SJCRH30 (cell line): ENCODE measurements around the gene CPS1. TPM values are rescaled to one million over a fixed set of nuclear protein-coding genes. Genes with fewer than 3 reads are reported as not detected.

ENCODE experiments used
- DNase-seq, 2 experiments: peaks; one replicate each; pipeline ENCODE4 v3.0.0-alpha.2; 2015 to 2020
- H3K27ac ChIP-seq: fragments of 250-450 bp; sonication (Bioruptor Pico); 2 replicates; pipeline ENCODE4 v1.5.1; 2020; ENCODE audit warnings: mild to moderate bottlenecking, moderate library complexity
- H3K27me3 ChIP-seq: fragments of 250-450 bp; sonication (Bioruptor Pico); 2 replicates; pipeline ENCODE4 v1.5.1; 2020; ENCODE audit warnings: mild to moderate bottlenecking, moderate library complexity
- H3K36me3 ChIP-seq: fragments of 250-450 bp; sonication (Bioruptor Pico); 2 replicates; pipeline ENCODE4 v1.5.1; 2020; ENCODE audit warnings: mild to moderate bottlenecking, moderate library complexity
- H3K4me1 ChIP-seq: fragments of 250-450 bp; sonication (Bioruptor Pico); 2 replicates; pipeline ENCODE4 v1.5.1; 2020; ENCODE audit warnings: mild to moderate bottlenecking, moderate library complexity
- H3K4me3 ChIP-seq: fragments of 250-450 bp; sonication (Bioruptor Pico); 2 replicates; pipeline ENCODE4 v1.5.1; 2020; ENCODE audit warnings: mild to moderate bottlenecking, moderate library complexity
- H3K9me3 ChIP-seq: fragments of 250-450 bp; sonication (Bioruptor Pico); replicated peaks from 2 replicates; pipeline ENCODE4 v1.5.1; 2020; ENCODE audit warnings: mild to moderate bottlenecking, moderate library complexity
- total RNA-seq: library from RNA; depleted of rRNA; stranded (reverse); fragments of >200 nt; shearing (Covaris generic); gene quantifications from 2 replicates; pipeline ENCODE4 v1.2.3, GENCODE V29; 2014

The CPS1 gene
- total RNA-seq, 1 experiment from 2014 or later: 26.4 TPM

DNA sequence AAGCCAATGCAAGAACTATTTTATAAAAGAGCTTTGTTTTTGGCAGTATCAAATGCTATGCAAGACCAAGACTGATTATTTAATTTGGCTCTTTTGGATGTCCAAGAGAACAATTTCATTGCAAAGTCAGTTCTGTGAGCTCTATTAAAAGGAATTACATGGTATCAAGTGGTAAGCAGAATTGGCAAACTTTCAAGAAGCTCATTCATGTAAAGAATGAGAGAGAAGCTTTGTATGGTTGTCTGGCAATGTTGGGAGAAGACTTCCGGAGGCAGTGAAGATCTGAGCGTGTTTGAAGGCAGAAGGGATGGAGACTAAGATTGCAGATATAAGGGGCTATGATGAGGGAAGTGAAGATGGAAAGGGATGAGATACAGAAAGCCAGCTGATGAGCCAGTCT is 49.6 kb downstream of the CPS1 start:
- DNase-seq: no peak
- no peak overlapping the region for H3K4me3 ChIP-seq
- H3K27me3 ChIP-seq: no peaks in the 10 kb centered on the region
- no peak overlapping the region for H3K27ac ChIP-seq
- H3K4me1 ChIP-seq: no peaks in the 10 kb centered on the region
- H3K9me3 ChIP-seq: no peaks in the 10 kb centered on the region
- H3K36me3 ChIP-seq: no peaks in the 10 kb centered on the region

DNA sequence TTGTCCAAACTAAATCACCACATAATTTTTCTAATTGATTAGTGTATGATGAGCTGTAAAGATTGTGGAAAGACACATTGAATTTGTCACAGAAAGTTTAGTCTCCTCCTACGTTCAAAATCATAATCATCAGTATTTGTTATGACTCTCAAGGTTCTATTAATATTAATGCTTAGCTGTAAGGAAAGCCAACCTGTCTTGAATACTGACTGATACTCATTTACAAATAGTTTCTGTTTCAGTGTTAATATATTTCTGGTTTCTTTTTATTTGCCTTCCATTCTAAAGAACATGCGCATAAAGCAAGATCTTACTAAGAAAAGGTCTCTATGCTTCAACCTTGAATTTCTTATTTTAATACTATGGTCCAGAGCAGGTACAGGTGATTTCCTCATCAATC is 55.1 kb downstream of the CPS1 start:
- DNase-seq: no peak
- Histone ChIP-seq H3K4me1 (no peaks in the 10 kb centered on the region), H3K9me3 (no peaks in the 10 kb centered on the region), H3K4me3 (no peak overlapping the region), H3K36me3 (no peaks in the 10 kb centered on the region), H3K27ac (no peak overlapping the region), H3K27me3 (no peaks in the 10 kb centered on the region)

DNA sequence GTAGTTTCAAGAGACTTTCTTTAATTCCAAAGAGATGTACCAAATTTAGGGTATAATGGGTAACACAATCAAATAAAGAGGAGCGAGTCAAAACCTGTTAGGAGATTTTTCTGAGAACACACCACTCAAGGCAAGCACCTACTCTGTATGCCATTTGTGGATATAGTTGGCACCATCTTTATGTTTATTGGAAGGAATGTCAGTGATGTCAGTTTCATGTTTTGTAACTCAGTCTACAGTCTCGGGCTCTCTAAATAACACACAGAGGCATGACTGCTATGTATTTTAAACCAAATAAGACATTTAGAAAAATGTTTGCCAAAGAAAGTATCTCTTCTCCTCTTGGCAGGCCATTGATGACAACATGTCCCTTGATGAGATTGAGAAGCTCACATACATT is 59.7 kb downstream of the CPS1 start:
- no peaks in the 10 kb centered on the region for H3K9me3 ChIP-seq
- H3K4me1 ChIP-seq: no peaks in the 10 kb centered on the region
- no peak for DNase-seq
- H3K36me3 ChIP-seq: no peaks in the 10 kb centered on the region
- H3K27me3 ChIP-seq: no peaks in the 10 kb centered on the region
- no peak overlapping the region for H3K4me3 ChIP-seq
- H3K27ac ChIP-seq: no peak overlapping the region

DNA sequence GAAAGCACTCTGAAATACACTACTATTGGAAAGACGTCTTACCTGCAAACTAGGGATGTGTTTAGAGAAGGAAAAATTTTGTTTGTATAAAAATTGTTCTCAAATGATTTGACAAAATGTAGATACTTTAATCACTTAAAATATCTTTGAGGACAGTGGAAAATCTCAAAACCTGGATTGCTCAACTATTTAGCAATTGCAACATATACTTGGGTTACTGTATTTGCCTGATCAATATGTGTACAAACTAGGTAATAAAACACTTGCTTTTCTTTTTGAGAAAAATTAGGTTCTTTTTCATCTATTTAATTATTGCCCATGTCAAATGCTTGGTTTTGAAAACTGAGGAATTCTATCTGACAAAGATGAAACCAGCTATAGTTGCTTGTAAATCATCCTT is 60.9 kb downstream of the CPS1 start:
- H3K36me3 ChIP-seq: no peaks in the 10 kb centered on the region
- H3K27ac ChIP-seq: no peak overlapping the region
- H3K4me3 ChIP-seq: no peak overlapping the region
- DNase-seq: no peak
- no peaks in the 10 kb centered on the region for H3K27me3 ChIP-seq
- H3K4me1 ChIP-seq: no peaks in the 10 kb centered on the region
- no peaks in the 10 kb centered on the region for H3K9me3 ChIP-seq

DNA sequence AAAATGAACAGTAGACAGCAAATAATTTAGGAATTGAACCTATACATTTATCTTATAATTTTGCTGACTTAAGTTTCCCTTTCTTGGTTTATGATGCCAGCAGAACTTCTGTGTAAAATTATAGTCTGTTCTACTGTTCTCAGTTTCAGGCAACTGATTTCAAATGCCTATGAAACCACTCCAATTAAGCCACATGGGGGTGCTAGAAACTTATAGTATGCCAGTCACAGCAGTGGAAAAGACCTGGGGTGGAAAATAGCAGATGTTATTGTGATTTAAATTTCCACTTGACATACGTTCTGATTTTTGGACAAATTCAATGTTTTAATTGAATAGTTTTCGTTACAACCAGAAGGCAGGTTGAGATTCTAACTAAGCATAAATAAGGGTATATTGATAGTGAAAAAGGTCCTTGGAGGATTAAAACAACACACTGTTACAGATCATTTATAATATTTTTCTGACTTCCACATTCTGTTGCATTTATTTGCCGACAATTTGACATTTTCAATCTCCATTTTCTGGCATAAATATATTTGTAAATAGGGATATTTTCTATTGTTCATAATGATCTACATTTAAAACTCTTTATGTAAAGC is 61.4 kb downstream of the CPS1 start:
- peak; percentile 30 to 68 for DNase-seq
- no peaks in the 10 kb centered on the region for H3K36me3 ChIP-seq
- no peak overlapping the region for H3K27ac ChIP-seq
- H3K4me3 ChIP-seq: no peak overlapping the region
- no peaks in the 10 kb centered on the region for H3K27me3 ChIP-seq
- no peaks in the 10 kb centered on the region for H3K4me1 ChIP-seq
- no peaks in the 10 kb centered on the region for H3K9me3 ChIP-seq

DNA sequence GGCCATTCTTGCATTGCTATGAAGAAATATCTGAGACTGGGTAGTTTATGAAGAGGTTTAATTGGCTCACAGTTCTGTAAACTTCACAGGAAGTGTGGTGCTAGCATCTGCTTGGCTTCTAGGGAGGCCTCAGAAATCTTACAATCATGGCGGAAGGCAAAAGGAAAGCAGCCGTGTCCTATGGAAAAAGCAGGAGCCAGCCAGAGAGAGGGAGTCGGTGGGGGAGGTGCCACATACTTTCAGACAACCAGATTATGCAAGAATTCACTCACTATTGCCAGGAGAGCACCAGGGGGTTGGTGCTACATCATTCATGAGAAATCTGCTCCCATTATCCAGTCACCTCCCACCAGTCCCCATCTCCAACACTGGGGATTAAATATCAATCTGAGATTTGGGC is 64.1 kb downstream of the CPS1 start:
- no peaks in the 10 kb centered on the region for H3K36me3 ChIP-seq
- no peak overlapping the region for H3K4me3 ChIP-seq
- H3K4me1 ChIP-seq: no peaks in the 10 kb centered on the region
- no peaks in the 10 kb centered on the region for H3K9me3 ChIP-seq
- H3K27me3 ChIP-seq: no peaks in the 10 kb centered on the region
- H3K27ac ChIP-seq: no peak overlapping the region
- DNase-seq: no peak

DNA sequence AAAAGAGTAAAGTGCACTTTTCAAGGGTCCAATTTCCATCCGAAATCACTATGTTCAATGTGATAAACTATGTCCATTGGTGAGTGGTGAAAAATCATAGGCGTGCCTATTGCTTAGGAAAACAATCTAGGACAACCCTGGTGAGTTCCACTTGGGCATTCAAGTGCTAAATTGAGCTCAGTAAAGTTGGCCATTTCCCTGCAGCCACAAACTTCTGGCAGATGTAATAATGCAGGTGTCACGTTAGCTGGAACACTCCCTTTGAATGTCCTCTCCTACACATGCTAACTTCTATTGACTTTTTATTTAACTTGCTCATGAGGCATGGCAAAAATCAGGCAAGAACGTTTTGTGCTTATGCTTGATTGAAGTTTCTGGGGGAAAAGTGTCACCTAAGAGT is 67.1 kb downstream of the CPS1 start:
- Histone ChIP-seq H3K9me3 (no peaks in the 10 kb centered on the region), H3K27me3 (no peaks in the 10 kb centered on the region), H3K4me1 (no peaks in the 10 kb centered on the region), H3K36me3 (no peaks in the 10 kb centered on the region), H3K4me3 (no peak overlapping the region), H3K27ac (no peak overlapping the region)
- no peak for DNase-seq

DNA sequence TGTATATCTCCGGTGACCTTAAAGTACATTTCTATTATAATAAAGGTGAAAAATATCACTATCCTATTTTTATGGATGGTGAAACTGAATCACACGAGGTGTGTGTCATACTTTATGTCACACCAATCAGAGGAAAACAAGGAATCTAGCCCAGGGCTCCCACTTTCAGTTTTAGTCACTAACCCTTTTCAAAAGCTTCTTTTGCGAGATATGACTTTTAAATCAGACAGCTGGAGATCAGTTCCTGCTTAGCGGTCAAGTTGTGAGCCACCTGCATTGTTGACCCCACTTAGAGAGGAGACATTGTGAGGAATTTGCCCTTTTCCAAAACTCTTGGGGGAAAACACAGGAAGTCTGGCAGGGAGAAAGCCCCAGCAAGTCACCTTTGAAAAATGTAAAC is 70.5 kb downstream of the CPS1 start:
- H3K36me3 ChIP-seq: no peaks in the 10 kb centered on the region
- no peak overlapping the region for H3K4me3 ChIP-seq
- H3K27me3 ChIP-seq: no peaks in the 10 kb centered on the region
- H3K27ac ChIP-seq: no peak overlapping the region
- H3K4me1 ChIP-seq: no peaks in the 10 kb centered on the region
- H3K9me3 ChIP-seq: no peaks in the 10 kb centered on the region
- DNase-seq: peak in 1 of 2 experiments; percentile 6

DNA sequence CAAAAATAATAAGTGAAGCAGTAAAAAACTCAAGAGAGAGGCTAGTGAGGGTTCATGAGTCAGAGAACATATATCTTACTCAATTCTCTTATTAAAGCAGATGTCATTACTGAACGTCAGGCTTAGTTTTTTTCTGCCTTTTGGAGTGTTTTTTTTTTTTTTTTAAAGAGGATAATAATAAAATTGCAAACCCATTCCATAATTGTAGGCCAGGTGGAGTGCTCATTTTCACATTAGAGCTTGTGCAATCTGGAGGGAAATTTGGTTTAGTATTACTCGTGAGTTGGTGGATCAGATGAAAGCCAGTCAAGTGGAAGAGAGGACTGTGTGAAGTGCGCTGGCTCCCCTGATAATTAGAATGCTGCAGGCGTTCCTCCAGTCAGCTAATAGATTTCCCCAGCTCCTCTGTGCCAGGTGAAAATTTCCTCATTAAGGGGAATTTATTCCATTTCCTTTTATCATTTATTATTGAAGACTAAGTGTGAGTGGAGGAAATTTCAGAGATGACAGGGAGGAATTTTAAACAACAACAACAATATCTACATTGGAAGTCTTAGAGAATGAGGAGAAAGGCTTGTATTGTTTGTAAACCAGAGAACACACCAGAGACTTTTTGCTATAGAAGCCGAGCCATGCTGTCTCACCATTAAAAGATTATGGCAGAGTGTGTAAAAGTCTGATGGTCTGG is 74.6 kb downstream of the CPS1 start:
- Histone ChIP-seq H3K27ac (no peak overlapping the region), H3K4me3 (no peak overlapping the region), H3K36me3 (no peaks in the 10 kb centered on the region), H3K9me3 (no peaks in the 10 kb centered on the region), H3K4me1 (no peaks in the 10 kb centered on the region), H3K27me3 (no peaks in the 10 kb centered on the region)
- DNase-seq: no peak

DNA sequence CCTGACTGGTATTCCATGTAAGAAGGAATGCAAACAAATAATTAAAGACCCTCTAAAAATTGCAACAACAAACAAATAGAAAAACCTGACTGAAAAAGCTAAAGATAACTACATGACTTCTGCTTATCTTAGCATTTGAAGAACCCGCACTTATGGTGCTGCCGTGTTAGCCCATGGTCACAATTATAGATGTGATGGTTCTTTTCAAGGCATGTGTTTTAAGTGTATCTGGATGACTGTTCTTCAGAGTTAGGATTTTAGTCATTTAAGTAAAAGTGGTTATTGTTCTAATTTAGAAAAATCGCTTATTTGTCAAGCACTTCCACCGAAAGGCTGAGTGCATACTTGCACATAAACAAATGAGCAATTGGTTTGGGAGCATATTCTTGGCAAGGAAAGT is 77.3 kb downstream of the CPS1 start:
- no peaks in the 10 kb centered on the region for H3K4me1 ChIP-seq
- no peaks in the 10 kb centered on the region for H3K36me3 ChIP-seq
- no peak overlapping the region for H3K27ac ChIP-seq
- H3K9me3 ChIP-seq: no peaks in the 10 kb centered on the region
- DNase-seq: no peak
- no peaks in the 10 kb centered on the region for H3K27me3 ChIP-seq
- H3K4me3 ChIP-seq: no peak overlapping the region

DNA sequence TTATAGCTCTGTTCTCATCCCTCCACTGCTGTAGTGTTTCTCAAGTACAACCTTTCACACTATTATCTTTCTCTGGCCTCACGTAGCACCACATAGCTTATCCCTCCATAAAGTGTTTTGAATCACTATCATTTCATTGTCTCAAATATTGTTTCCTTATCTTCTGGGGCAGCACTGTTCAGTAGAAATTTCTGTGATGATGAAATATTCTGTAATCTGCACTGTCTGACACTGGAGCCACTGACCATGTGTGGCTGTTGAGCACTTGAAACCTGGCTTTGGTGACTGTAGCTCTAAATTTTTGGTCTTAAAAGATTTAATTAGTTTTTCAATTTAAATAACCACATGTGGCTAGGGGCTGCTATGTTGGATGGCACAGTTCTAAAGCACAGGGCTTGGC is 78.9 kb downstream of the CPS1 start:
- Histone ChIP-seq H3K36me3 (no peaks in the 10 kb centered on the region), H3K27ac (no peak overlapping the region), H3K4me1 (no peaks in the 10 kb centered on the region), H3K9me3 (no peaks in the 10 kb centered on the region), H3K4me3 (no peak overlapping the region), H3K27me3 (no peaks in the 10 kb centered on the region)
- no peak for DNase-seq

DNA sequence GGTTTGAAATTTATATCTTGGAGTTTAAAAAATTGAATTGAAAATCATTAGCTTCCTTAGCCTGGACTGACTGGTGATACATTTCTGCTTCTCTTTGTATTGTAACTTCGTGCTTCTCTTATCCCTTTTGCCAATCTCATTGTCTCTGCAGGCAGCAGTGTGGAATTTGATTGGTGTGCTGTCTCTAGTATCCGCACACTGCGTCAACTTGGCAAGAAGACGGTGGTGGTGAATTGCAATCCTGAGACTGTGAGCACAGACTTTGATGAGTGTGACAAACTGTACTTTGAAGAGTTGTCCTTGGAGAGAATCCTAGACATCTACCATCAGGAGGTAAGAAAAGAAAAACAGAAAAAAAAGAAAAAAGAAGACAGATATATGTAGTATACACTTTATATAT is 85.9 kb downstream of the CPS1 start:
- H3K27ac ChIP-seq: no peak overlapping the region
- no peak overlapping the region for H3K4me3 ChIP-seq
- no peak for DNase-seq
- no peaks in the 10 kb centered on the region for H3K9me3 ChIP-seq
- H3K27me3 ChIP-seq: no peaks in the 10 kb centered on the region
- no peaks in the 10 kb centered on the region for H3K36me3 ChIP-seq
- no peaks in the 10 kb centered on the region for H3K4me1 ChIP-seq

DNA sequence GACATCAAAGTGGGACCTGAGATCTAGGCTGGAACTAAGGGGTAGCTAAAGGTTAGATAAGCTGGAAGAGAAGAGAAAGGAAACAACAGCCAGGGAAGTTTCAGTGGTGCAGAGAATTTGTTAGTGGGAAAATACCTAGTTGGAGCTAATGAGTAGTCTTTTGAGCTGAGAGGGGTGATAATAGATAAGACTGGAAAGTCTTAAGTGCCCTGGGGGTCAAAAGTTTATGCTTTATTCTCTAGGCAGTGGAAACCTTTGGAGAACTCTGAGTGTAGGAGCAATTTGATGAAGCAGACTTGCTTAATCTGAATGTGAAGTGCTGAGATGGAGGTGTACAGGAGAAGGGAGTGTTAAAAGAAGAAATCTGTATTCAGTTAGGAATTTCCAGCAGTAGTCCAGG is 90.8 kb downstream of the CPS1 start:
- no peaks in the 10 kb centered on the region for H3K9me3 ChIP-seq
- no peaks in the 10 kb centered on the region for H3K36me3 ChIP-seq
- H3K4me3 ChIP-seq: no peak overlapping the region
- no peak for DNase-seq
- no peaks in the 10 kb centered on the region for H3K27me3 ChIP-seq
- no peaks in the 10 kb centered on the region for H3K4me1 ChIP-seq
- H3K27ac ChIP-seq: no peak overlapping the region

DNA sequence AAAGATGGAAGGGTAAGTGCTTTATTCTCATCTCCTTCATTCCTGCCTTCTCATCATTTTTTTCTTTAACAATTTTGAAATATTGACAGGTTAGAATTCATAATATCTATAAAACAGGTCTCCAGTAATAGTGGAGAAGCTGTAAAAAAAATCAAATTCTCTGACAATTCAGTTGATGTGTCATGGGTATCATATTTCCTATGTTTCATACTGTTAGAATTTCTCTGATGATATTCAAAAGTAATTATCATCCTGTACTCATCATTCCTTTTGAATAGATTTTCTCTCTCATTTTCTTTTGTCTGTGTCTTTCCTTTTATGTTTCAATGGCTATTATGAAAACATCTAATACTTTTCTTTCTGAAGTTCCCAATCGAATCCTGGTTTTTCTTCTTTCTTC is 97.7 kb downstream of the CPS1 start:
- Histone ChIP-seq H3K36me3 (no peaks in the 10 kb centered on the region), H3K4me1 (no peaks in the 10 kb centered on the region), H3K27me3 (no peaks in the 10 kb centered on the region), H3K4me3 (no peak overlapping the region), H3K27ac (no peak overlapping the region), H3K9me3 (no peaks in the 10 kb centered on the region)
- DNase-seq: no peak

DNA sequence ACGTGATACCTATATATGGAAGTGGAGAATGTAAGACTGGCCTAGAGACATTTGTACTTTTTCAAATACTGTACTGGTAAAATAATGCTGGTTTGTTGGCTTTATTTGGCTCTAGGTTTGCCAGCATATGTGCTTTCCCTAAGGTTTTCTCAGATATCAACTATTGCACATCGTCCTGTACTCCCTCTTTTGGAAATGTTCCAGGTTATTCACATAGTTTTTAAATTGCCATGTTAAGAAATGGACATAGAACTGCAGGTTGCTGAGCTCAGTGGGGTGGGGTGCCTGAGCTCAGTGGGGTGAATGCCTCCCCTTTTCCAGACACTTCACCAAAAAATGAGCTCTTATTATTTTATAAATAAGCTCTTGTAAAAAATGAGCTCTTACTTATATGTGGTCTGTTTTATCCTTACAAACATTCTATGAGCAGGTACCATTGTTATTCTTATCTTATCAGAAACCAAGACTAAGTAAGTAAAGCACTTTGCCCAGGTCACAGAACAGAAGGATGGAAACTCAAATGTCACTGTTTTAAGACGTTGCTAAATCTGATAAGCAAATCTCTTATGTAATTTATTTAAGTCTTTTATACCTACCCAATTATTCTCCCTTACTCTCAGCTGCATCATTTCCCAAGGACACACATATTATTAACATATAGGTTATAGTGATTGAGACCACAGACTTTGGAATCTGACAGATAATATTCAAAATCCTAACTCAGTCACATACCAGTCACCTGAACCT is 99.0 kb downstream of the CPS1 start:
- Histone ChIP-seq H3K27me3 (no peaks in the 10 kb centered on the region), H3K9me3 (no peaks in the 10 kb centered on the region), H3K27ac (no peak overlapping the region), H3K4me1 (no peaks in the 10 kb centered on the region), H3K4me3 (no peak overlapping the region), H3K36me3 (no peaks in the 10 kb centered on the region)
- DNase-seq: no peak

DNA sequence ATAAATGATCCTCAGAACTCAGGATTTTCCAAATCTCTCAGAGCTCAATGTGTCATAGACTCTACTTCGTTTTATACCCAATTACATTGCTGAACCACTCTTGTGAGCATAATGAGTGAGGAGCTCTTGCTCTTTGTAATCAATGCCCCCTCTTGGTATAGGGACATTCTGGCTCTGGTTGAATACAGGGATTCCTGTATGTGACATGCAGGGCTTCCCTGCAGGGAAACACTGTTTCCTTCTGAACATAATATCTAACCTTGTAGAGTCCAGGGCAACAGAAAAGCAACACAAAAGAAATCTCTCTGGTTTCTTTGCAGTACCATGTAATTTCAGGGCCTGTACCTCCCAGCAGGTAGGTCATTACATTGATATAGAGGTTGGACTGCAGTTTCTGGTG is 101.5 kb downstream of the CPS1 start:
- Histone ChIP-seq H3K9me3 (no peaks in the 10 kb centered on the region; the same call in 1 of the 2 replicates), H3K27ac (no peak overlapping the region), H3K27me3 (no peaks in the 10 kb centered on the region), H3K36me3 (no peaks in the 10 kb centered on the region), H3K4me1 (no peaks in the 10 kb centered on the region), H3K4me3 (no peak overlapping the region)
- DNase-seq: no peak
